Astrocyte (in vitro differentiated cells and primary cell): ENCODE data around the gene TRPV6.

ENCODE experiments used
- CTCF ChIP-seq: IDR thresholded peaks from 2 replicates; pipeline ENCODE4 v1.5.1; 2011; ENCODE audit warnings: low read depth, mild to moderate bottlenecking, inconsistent platforms, low read length, moderate library complexity; ENCODE audit not compliant: insufficient read depth
- EZH2 ChIP-seq: IDR thresholded peaks from 2 replicates; pipeline ENCODE4 v1.6.1; 2012; ENCODE audit warnings: mild to moderate bottlenecking, low read length, inconsistent platforms; ENCODE audit not compliant: insufficient read depth

- TF ChIP-seq CTCF (no peak), EZH2 (no peak)
Measured at GRCh38 chr7:142923391-142923790, 37.8 kb upstream of the TRPV6 start.
